Thymus (tissue), 11 donors: ENCODE data around the gene ACBD6. TPM values are rescaled to one million over a fixed set of nuclear protein-coding genes. Genes with fewer than 3 reads are reported as not detected.

ENCODE experiments used
- DNase-seq, 9 donors: peaks; one replicate each; pipeline ENCODE4 v3.0.0-alpha.2; 2013; ENCODE audit warnings: low spot score in 9 of 9, low read depth in 6 of 9, missing footprints in 1 of 9
- H3K27ac ChIP-seq, 2 donors: one replicate each; pipeline ENCODE4 v1.5.1; 2013; ENCODE audit warnings: control low read depth in 1 of 2, low read depth in 1 of 2, low read length in 1 of 2, mild to moderate bottlenecking in 1 of 2, moderate library complexity in 1 of 2
- H3K27me3 ChIP-seq, 2 donors: one replicate each; pipeline ENCODE4 v1.5.1; 2013; ENCODE audit warnings: low read length in 1 of 2; ENCODE audit not compliant: control insufficient read depth in 2 of 2, insufficient read depth in 1 of 2
- H3K36me3 ChIP-seq, 2 donors: one replicate each; pipeline ENCODE4 v1.5.1; 2013; ENCODE audit warnings: low read length in 1 of 2, mild to moderate bottlenecking in 1 of 2, moderate library complexity in 1 of 2; ENCODE audit not compliant: control insufficient read depth in 2 of 2, insufficient read depth in 2 of 2
- H3K4me1 ChIP-seq, 2 donors: one replicate each; pipeline ENCODE4 v1.5.1; 2013; ENCODE audit warnings: low read length in 2 of 2; ENCODE audit not compliant: control insufficient read depth in 2 of 2, insufficient read depth in 2 of 2
- H3K4me3 ChIP-seq, 2 donors: one replicate each; pipeline ENCODE4 v1.5.1; 2013; ENCODE audit warnings: low read length in 2 of 2, control low read depth in 1 of 2, mild to moderate bottlenecking in 1 of 2
- H3K9me3 ChIP-seq, 2 donors: one replicate each; pipeline ENCODE4 v1.5.1; 2013; ENCODE audit warnings: low read length in 1 of 2, mild to moderate bottlenecking in 1 of 2; ENCODE audit not compliant: control insufficient read depth in 2 of 2, insufficient read depth in 1 of 2
- WGBS: extraction: QIAGEN DNeasy Blood & Tissue Kit; methylation state at CpG from one replicate; pipeline ENCODE4 v1.1.7; 2013; 5-methylcytosine and 5-hydroxymethylcytosine counted together
- polyA plus RNA-seq: library from polyadenylated mRNA; stranded (reverse); fragments of 200-250 nt; gene quantifications from one replicate; pipeline ENCODE4 v1.2.3, GENCODE V29; 2013
- total RNA-seq: library from RNA; stranded (reverse); fragments of 120-200 nt; gene quantifications from one replicate; pipeline ENCODE4 v1.2.4, GENCODE V29; 2013
- donor health status: healthy.

Gene ACBD6
- total and polyA plus RNA-seq, 2 donors = 35.0 to 48.7 TPM

- Histone ChIP-seq H3K4me1 (no peaks in the 10 kb centered on the region), H3K27ac (no peak overlapping the region), H3K9me3 (no peaks in the 10 kb centered on the region), H3K36me3 (no peaks in the 10 kb centered on the region), H3K4me3 (no peak overlapping the region), H3K27me3 (peaks cover 0 to 2% of the 10 kb centered on the region in 2 donors)
- WGBS = 92% methylated on average over 31 of the region's 31 CpGs
- DNase-seq = no peak
Observed at GRCh38 chr1:180253585-180254495, 248.5 kb downstream of the ACBD6 start.

DNA sequence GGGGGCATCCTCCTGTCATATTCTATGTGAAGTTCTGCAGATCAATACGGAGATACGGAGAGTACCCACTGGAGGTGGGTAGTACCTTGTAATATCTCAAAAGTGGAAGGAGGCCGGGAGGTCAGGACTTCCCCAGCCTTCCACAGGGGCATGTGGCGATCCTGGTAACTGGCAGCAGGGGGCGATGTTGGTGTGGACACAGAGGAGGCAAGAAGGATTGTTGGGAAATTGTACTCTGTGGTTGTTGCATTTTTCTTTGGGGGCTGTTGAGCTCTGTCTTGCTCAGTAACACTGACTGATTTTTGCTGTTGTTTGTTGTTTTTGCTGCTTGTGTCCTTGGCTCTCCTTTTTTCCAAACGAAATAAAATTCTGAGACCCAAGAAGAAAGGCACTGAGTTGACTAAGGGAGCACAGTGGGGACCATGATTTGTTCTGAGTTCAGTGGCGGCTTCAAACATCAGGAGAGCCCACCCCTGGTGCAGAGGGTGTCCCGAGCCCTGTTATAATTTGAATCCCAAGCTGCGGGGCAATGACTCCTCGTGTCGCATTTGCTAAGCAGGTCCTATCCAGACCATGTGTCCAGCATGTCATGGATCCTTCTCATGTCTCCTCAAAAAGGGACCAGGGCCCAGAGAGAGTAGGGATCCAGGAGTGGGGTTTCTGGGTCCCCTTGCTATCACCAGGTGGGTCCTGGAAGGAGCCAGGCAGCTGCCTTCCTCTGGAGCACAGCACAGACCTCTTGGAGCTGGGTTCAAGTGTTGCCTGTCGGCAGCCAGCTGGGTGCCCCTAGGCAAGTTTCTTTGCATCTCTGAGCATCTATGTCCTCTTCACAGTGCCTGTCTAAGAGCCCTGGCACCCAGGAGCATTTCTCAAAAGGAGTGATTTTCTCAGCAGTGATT is 249.5 kb downstream of the ACBD6 start:
- Histone ChIP-seq H3K4me1 (no peaks in the 10 kb centered on the region), H3K27ac (no peak overlapping the region), H3K9me3 (no peaks in the 10 kb centered on the region), H3K27me3 (no peaks in the 10 kb centered on the region), H3K4me3 (no peak overlapping the region), H3K36me3 (no peaks in the 10 kb centered on the region)
- 71% methylated on average over 12 of the region's 12 CpGs for WGBS
- DNase-seq = peak in 7 of 9 donors; percentile 18 to 60 (median 34)

DNA sequence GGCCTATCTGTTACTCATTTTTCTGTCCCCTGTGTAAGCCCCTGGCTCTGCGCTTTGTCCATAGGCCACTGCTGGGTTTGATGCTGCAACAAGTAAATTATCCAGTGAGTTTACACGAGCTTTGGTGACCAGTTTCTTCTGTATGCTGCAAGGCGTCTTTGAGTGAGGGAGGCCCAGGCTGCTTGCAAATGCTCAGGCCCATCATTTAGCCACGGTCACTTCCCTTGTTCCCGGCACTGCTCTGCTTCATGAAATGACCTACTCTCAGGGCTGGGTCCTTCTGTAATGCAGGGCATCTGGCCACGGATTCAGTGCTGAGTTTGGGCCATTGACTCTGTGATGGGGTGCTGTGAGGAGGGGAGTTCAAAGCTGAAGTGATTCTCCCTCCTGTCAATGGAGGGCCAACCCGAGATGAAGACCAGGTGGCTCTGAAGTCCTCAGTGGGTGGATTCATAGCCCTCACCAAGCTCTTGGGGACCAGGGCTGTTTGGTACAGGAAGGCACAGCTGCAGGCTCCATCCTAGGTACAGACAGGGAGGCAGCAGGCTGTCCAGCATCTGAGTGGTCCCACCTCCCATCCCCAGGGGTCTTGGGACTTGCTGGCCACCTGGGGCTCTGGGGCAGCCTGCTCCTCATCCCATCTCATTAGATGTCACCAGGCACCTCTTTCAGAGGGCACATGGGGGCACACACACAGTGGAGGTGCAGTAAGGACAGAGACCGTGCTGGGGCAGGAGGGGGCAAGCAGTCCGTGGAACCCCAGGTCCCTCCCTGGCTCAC is 250.7 kb downstream of the ACBD6 start:
- H3K27ac ChIP-seq = no peak overlapping the region
- no peak for DNase-seq
- no peak overlapping the region for H3K4me3 ChIP-seq
- H3K4me1 ChIP-seq = no peaks in the 10 kb centered on the region
- no peaks in the 10 kb centered on the region for H3K9me3 ChIP-seq
- 96% methylated on average over 9 of the region's 9 CpGs for WGBS
- no peaks in the 10 kb centered on the region for H3K27me3 ChIP-seq
- H3K36me3 ChIP-seq = no peaks in the 10 kb centered on the region

- no peaks in the 10 kb centered on the region for H3K36me3 ChIP-seq
Observed at GRCh38 chr1:180250883-180251509, 251.4 kb downstream of the ACBD6 start.

DNA sequence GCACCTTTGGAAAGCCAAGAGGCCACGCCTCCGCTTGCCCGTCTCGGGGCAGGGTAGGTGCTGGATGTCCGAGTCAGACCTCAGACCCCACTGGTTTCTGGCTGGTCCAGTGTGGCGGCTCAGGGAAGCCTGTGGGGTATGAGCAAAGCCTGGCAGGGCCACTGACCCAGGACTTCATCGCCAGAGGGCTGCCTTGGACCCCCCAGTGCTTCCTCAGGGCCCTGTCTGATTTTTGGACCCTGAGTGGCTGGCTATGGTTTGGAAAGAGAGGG is 251.9 kb downstream of the ACBD6 start:
- Histone ChIP-seq H3K36me3 (no peaks in the 10 kb centered on the region), H3K27ac (no peak overlapping the region), H3K27me3 (no peaks in the 10 kb centered on the region), H3K4me3 (no peak overlapping the region), H3K4me1 (no peaks in the 10 kb centered on the region), H3K9me3 (no peaks in the 10 kb centered on the region)
- WGBS = 78% methylated on average over 7 of the region's 7 CpGs
- DNase-seq = no peak

More at GRCh38 chr1:180250883-180251509, 251.4 kb downstream of the ACBD6 start:
- H3K4me3 ChIP-seq = no peak overlapping the region
- no peaks in the 10 kb centered on the region for H3K4me1 ChIP-seq
- WGBS = 90% methylated on average over 16 of the region's 16 CpGs
- H3K9me3 ChIP-seq = no peaks in the 10 kb centered on the region
- no peaks in the 10 kb centered on the region for H3K27me3 ChIP-seq
- H3K27ac ChIP-seq = no peak overlapping the region
- DNase-seq = no peak

DNA sequence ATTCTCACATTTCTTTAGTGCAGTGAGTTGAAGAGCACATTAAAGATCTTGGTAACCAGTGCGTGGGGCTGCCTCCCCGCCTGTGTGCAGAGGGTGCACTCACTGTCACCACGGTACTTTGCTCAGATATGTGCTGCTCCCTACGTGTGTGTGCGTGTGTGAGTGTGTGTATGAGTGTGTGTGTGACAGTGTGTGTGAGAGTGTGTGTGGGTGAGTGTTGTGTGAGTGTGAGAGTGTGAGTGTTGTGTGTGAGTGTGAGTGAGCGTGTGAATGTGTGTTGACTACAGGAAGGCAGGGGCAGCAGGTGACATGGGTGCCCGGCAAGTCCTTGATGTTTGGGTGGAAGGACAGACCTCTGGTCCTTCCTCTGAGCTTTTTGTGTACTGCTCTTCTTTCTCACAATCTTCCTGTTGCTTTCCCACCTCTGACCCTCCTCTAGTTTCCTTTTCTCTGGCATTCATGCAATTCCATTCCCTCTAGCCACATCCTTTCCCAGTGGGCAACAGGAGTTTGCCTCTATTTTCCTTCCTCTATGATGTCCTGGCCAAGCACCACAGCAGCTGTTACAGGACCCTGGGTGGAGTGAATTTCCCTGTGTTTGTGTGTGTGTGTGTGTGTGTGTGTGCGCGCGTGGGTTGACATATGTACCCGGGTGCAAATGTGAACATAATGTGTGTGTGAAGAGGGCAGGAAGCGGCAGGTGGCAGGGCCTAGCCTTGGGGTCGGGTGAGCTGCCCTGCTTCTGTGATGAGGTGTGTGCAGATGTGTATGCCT is 252.5 kb downstream of the ACBD6 start:
- H3K9me3 ChIP-seq = no peaks in the 10 kb centered on the region
- H3K4me1 ChIP-seq = no peaks in the 10 kb centered on the region
- H3K4me3 ChIP-seq = no peak overlapping the region
- 67% methylated on average over 13 of the region's 13 CpGs for WGBS
- H3K27ac ChIP-seq = no peak overlapping the region
- H3K36me3 ChIP-seq = no peaks in the 10 kb centered on the region
- peaks cover 0 to 4% of the 10 kb centered on the region in 2 donors for H3K27me3 ChIP-seq
- DNase-seq = peak in 1 of 9 donors; percentile 40

GRCh38 chr1:180248731-180249681 is 253.4 kb downstream of the ACBD6 start:
- Histone ChIP-seq H3K4me1 (no peaks in the 10 kb centered on the region), H3K9me3 (no peaks in the 10 kb centered on the region), H3K4me3 (no peak overlapping the region), H3K36me3 (no peaks in the 10 kb centered on the region), H3K27ac (no peak overlapping the region), H3K27me3 (peaks cover 0 to 12% of the 10 kb centered on the region in 2 donors)
- WGBS = 90% methylated on average over 11 of the region's 11 CpGs
- no peak for DNase-seq
